ENCODE measurements around the gene DNAJA4. TPM values are rescaled to one million over a fixed set of nuclear protein-coding genes. Genes with fewer than 3 reads are reported as not detected.
A peak's percentile ranks its signal among the peaks of the same experiment; 100 is the strongest.

DNAJA4 gene
- total RNA-seq, 1 donor from 2014 or later: not detected

GRCh38 chr15:78312536-78312935 lies 48.2 kb downstream of the DNAJA4 start:
- no peak for TF ChIP-seq CTCF (IDR thresholded peaks at IDR 0.05)
- H3K27ac Mint-ChIP-seq (ENCODE audit: unreplicated experiment): no peak overlapping the region
- H3K4me3 Mint-ChIP-seq (ENCODE audit: unreplicated experiment): no peak overlapping the region
- no peaks in the 10 kb centered on the region for H3K9me3 Mint-ChIP-seq (ENCODE audit: unreplicated experiment)
- H3K36me3 Mint-ChIP-seq (ENCODE audit: unreplicated experiment): no peaks in the 10 kb centered on the region
- H3K4me1 Mint-ChIP-seq (ENCODE audit: unreplicated experiment): peaks cover 5% of the 10 kb centered on the region
- DNase-seq (ENCODE audit: extremely low spot score, unreplicated experiment): no peak
- H3K27me3 Mint-ChIP-seq (ENCODE audit: unreplicated experiment): no peaks in the 10 kb centered on the region

DNA sequence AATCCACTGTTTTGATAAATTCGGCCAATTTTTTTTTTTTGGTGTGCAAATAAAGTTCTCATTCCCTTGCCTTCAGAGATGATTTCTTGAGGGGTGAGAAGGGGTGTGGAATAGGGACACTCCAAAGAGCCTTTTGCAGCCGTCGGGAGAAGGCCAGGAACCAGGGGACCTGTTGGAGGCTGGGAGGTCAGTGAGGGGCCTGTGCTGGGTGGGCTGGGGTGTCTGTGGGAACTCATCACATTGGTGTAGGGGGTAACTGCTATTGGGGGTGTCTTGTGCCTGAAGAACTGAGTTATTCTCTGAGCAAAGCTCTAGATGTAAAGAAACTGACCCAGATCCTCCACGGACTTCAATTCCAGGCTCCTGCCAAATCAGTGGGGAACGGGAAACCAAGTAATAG lies 48.6 kb downstream of the DNAJA4 start:
- Mint-ChIP-seq H3K36me3 (ENCODE audit: unreplicated experiment) (no peaks in the 10 kb centered on the region), H3K27ac (ENCODE audit: unreplicated experiment) (no peak overlapping the region), H3K27me3 (ENCODE audit: unreplicated experiment) (no peaks in the 10 kb centered on the region), H3K4me3 (ENCODE audit: unreplicated experiment) (no peak overlapping the region), H3K9me3 (ENCODE audit: unreplicated experiment) (no peaks in the 10 kb centered on the region), H3K4me1 (ENCODE audit: unreplicated experiment) (peaks cover 4% of the 10 kb centered on the region)
- DNase-seq (ENCODE audit: extremely low spot score, unreplicated experiment): no peak
- no peak for TF ChIP-seq CTCF (IDR thresholded peaks at IDR 0.05)

GRCh38 chr15:78313383-78313782 lies 49.0 kb downstream of the DNAJA4 start:
- Mint-ChIP-seq H3K9me3 (ENCODE audit: unreplicated experiment) (no peaks in the 10 kb centered on the region), H3K36me3 (ENCODE audit: unreplicated experiment) (no peaks in the 10 kb centered on the region), H3K4me3 (ENCODE audit: unreplicated experiment) (no peak overlapping the region), H3K4me1 (ENCODE audit: unreplicated experiment) (no peaks in the 10 kb centered on the region), H3K27me3 (ENCODE audit: unreplicated experiment) (no peaks in the 10 kb centered on the region), H3K27ac (ENCODE audit: unreplicated experiment) (no peak overlapping the region)
- no peak for DNase-seq (ENCODE audit: extremely low spot score, unreplicated experiment)
- no peak for TF ChIP-seq CTCF (IDR thresholded peaks at IDR 0.05)

GRCh38 chr15:78314181-78314581 lies 49.8 kb downstream of the DNAJA4 start:
- H3K27me3 Mint-ChIP-seq (ENCODE audit: unreplicated experiment): no peaks in the 10 kb centered on the region
- no peaks in the 10 kb centered on the region for H3K9me3 Mint-ChIP-seq (ENCODE audit: unreplicated experiment)
- no peak for TF ChIP-seq CTCF (IDR thresholded peaks at IDR 0.05)
- no peak overlapping the region for H3K4me3 Mint-ChIP-seq (ENCODE audit: unreplicated experiment)
- no peak overlapping the region for H3K27ac Mint-ChIP-seq (ENCODE audit: unreplicated experiment)
- no peaks in the 10 kb centered on the region for H3K36me3 Mint-ChIP-seq (ENCODE audit: unreplicated experiment)
- no peaks in the 10 kb centered on the region for H3K4me1 Mint-ChIP-seq (ENCODE audit: unreplicated experiment)
- DNase-seq (ENCODE audit: extremely low spot score, unreplicated experiment): no peak

DNA sequence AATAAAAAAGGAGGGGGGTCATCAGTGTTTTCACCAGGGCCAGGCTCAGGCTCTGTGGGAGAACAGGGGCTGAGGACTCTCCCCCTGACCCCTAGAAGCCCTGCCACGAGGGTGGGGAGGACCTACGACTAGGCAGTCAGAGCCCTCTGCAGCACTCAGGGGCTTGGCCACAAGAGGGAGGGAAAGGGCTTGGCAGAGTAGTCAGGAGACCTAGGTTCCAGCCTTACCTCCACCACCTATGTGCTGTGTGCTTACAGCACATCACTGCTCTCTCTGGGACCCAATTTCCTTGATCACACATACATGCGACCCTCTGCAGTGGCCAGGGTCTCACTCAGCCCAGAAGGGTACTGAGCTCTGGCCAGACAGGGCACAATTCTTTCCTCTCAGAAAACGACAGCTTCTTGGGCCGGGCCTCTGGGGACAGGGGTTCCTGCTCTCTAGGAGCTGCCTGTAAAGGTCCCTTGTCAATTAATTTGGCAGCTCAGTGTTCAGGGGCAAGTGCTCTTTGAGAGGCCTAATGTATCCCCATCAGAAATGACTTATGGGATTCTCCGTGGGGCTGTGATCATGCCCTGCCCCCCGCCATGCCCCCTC lies 51.4 kb downstream of the DNAJA4 start:
- no peak overlapping the region for H3K4me3 Mint-ChIP-seq (ENCODE audit: unreplicated experiment)
- no peaks in the 10 kb centered on the region for H3K27me3 Mint-ChIP-seq (ENCODE audit: unreplicated experiment)
- H3K27ac Mint-ChIP-seq (ENCODE audit: unreplicated experiment): no peak overlapping the region
- no peaks in the 10 kb centered on the region for H3K4me1 Mint-ChIP-seq (ENCODE audit: unreplicated experiment)
- no peak for DNase-seq (ENCODE audit: extremely low spot score, unreplicated experiment)
- H3K36me3 Mint-ChIP-seq (ENCODE audit: unreplicated experiment): no peaks in the 10 kb centered on the region
- TF ChIP-seq CTCF (IDR thresholded peaks at IDR 0.05): peak; percentile 36
- no peaks in the 10 kb centered on the region for H3K9me3 Mint-ChIP-seq (ENCODE audit: unreplicated experiment)

Data from osteocyte (in vitro differentiated cells).